Right lobe of liver (tissue), 6 donors: Measurements from ENCODE around the gene USP53. TPM values are rescaled to one million over a fixed set of nuclear protein-coding genes. Genes with fewer than 3 reads are reported as not detected.
A peak's percentile ranks its signal among the peaks of the same experiment; 100 is the strongest.

Experiments used
- ATAC-seq, 4 donors: fragments of 200-7000 bp; cut with Tn5 transposase; one replicate each; pipeline ENCODE4 v1.9.1; 2020; ENCODE audit warnings: mild to moderate bottlenecking in 4 of 4, moderate library complexity in 4 of 4
- DNase-seq, 3 donors: peaks; one replicate each; pipeline ENCODE4 v3.0.0-alpha.2; 2020
- H3K27ac ChIP-seq, 3 donors: fragments of 200-600 bp; one replicate each; pipeline ENCODE4 v1.8.0; 2022
- H3K27me3 ChIP-seq, 2 donors: fragments of 200-600 bp; one replicate each; pipeline ENCODE4 v1.8.0; 2022
- H3K36me3 ChIP-seq, 4 donors: fragments of 200-600 bp; sonication (generic) in 1 of 4; one replicate each; pipeline versions ENCODE4 v1.5.1 to v1.8.0; 2017 to 2022; ENCODE audit warnings: control low read depth in 1 of 4
- H3K4me1 ChIP-seq, 4 donors: fragments of 200-600 bp; sonication (generic) in 1 of 4; one replicate each; pipeline versions ENCODE4 v1.5.1 to v1.8.0; 2017 to 2022; ENCODE audit warnings: control low read depth in 1 of 4
- H3K4me3 ChIP-seq, 3 donors: fragments of 200-600 bp; one replicate each; pipeline ENCODE4 v1.8.0; 2022
- H3K9me3 ChIP-seq, 4 donors: fragments of 200-600 bp; sonication (generic) in 1 of 4; one replicate each; pipeline versions ENCODE4 v1.5.1 to v1.8.0; 2017 to 2022; ENCODE audit warnings: control low read depth in 1 of 4
- CTCF ChIP-seq, 4 donors: fragments of 200-600 bp in 3 of 4; fragments of 450-650 bp in 1 of 4; IDR thresholded peaks; one replicate each; pipeline versions ENCODE4 v1.5.1 to v1.8.0; 2016 to 2022; ENCODE audit warnings: antibody characterized with exemption in 4 of 4, mild to moderate bottlenecking in 2 of 4
- POLR2A ChIP-seq: fragments of 450-650 bp; IDR thresholded peaks from one replicate; pipeline ENCODE4 v1.6.1; 2017; ENCODE audit warnings: antibody characterized with exemption, mild to moderate bottlenecking
- WGBS: methylation state at CpG from one replicate; pipeline ENCODE4 v1.1.6; 2018; ENCODE audit warnings: low coverage, low lambda C conversion rate; ENCODE audit not compliant: insufficient coverage; ENCODE audit errors: missing lambda C conversion rate; 5-methylcytosine and 5-hydroxymethylcytosine counted together
- intact Hi-C, 2 donors: fragments of 100-400 bp; cut with DNase I; formaldehyde crosslinking; loops; one replicate each; pipeline versions ENCODE4 v1.11.2 to v1.14.1; 2022
- total RNA-seq, 6 experiments: library from RNA; depleted of rRNA in 2 of 6; stranded (reverse); fragments of >200 nt in 2 of 6; fragmentation: NEBNext Ultra II Directional in 3 of 6; extraction: Animal tissue kit (Norgen Biotek cat#: 25700) in 3 of 6; gene quantifications; one replicate each; pipeline versions ENCODE4 v1.1.0 to v1.2.4, GENCODE V29; 2016 to 2023
- donor health status: DM: no; HTN: yes; CAD: no.
- donor health status: DM: no; HTN: no; CAD: no.
- donor health status: DM: no; HTN: no; CAD: no.
- donor health status: DM: no; HTN: yes; CAD: no.
- donor health status: DM: no; HTN: yes; CAD: no.

The USP53 gene
- total RNA-seq, 6 experiments from 2014 or later = 6.4 to 12.5 (median 8.9) TPM

GRCh38 chr4:119290598-119290997 is 78.1 kb downstream of the USP53 start:
- peak; percentile 49 to 71 (median 58) for ATAC-seq
- H3K27ac ChIP-seq = no peak overlapping the region
- intact Hi-C loops = no loop called here

GRCh38 chr4:119296356-119296755 is 83.8 kb downstream of the USP53 start:
- H3K27me3 ChIP-seq = no peaks in the 10 kb centered on the region
- DNase-seq (no peak), ATAC-seq (no peak)
- peaks cover 0 to 18% (median 0%) of the 10 kb centered on the region in 4 donors for H3K4me1 ChIP-seq
- no peak overlapping the region for H3K4me3 ChIP-seq
- intact Hi-C loops = no loop called here
- H3K9me3 ChIP-seq = no peaks in the 10 kb centered on the region
- H3K27ac ChIP-seq = no peak overlapping the region
- peaks cover 0 to 9% (median 2%) of the 10 kb centered on the region in 4 donors for H3K36me3 ChIP-seq
- TF ChIP-seq POLR2A (no peak), CTCF (IDR thresholded peaks at IDR 0.05) (no peak)
- WGBS = 94% methylated on average over 2 of the region's 2 CpGs

More at GRCh38 chr4:119290598-119290997, 78.1 kb downstream of the USP53 start:
- Histone ChIP-seq H3K4me1 (peaks cover 0 to 13% (median 3%) of the 10 kb centered on the region in 4 donors), H3K36me3 (peaks cover 0 to 4% (median 0%) of the 10 kb centered on the region in 4 donors), H3K9me3 (no peaks in the 10 kb centered on the region), H3K4me3 (no peak overlapping the region), H3K27me3 (no peaks in the 10 kb centered on the region)
- TF ChIP-seq CTCF (IDR thresholded peaks at IDR 0.05) (no peak), POLR2A (no peak)
- 26% methylated on average over 1 of the region's 1 CpG for WGBS
- no peak for DNase-seq

- Histone ChIP-seq H3K27ac (no peak overlapping the region), H3K9me3 (no peaks in the 10 kb centered on the region), H3K36me3 (peaks cover 0 to 9% (median 1%) of the 10 kb centered on the region in 4 donors), H3K4me1 (peaks cover 0 to 26% (median 6%) of the 10 kb centered on the region in 4 donors), H3K4me3 (no peak overlapping the region), H3K27me3 (no peaks in the 10 kb centered on the region)
- DNase-seq = no peak
- intact Hi-C loops = no loop called here
- no CpG with 5 or more reads among the region's 1 CpG for WGBS
- no peak for ATAC-seq
- TF ChIP-seq CTCF (IDR thresholded peaks at IDR 0.05) (no peak), POLR2A (no peak)
Measured at GRCh38 chr4:119297795-119298194, 85.3 kb downstream of the USP53 start.

GRCh38 chr4:119299260-119299671 is 86.8 kb downstream of the USP53 start:
- DNase-seq (no peak), ATAC-seq (peak; percentile 32 to 56 (median 46))
- no peaks in the 10 kb centered on the region for H3K27me3 ChIP-seq
- no peaks in the 10 kb centered on the region for H3K9me3 ChIP-seq
- H3K4me1 ChIP-seq = peaks cover 0 to 26% (median 7%) of the 10 kb centered on the region in 4 donors
- no peak for TF ChIP-seq CTCF (IDR thresholded peaks at IDR 0.05)
- peak; percentile 38 for TF ChIP-seq POLR2A
- H3K4me3 ChIP-seq = peak overlapping the region; percentile 66 to 93 (median 83)
- intact Hi-C loops = no loop called here
- 0% methylated on average over 2 of the region's 2 CpGs for WGBS
- H3K27ac ChIP-seq = peak overlapping the region; percentile 87 to 97 (median 92)
- peaks cover 0 to 9% (median 0%) of the 10 kb centered on the region in 4 donors for H3K36me3 ChIP-seq
